Measurements from ENCODE around the gene MGAT4B.
"Not testable (repeated sequence)": the region's sequence is repeated elsewhere in the genome, so short reads cannot be mapped to it uniquely, and the experiment has no call there.

The MGAT4B gene

GRCh38 chr5:179795049-179795862 is 11.4 kb downstream of the MGAT4B start:
- DNase-seq (ENCODE audit: low spot score) = no peak

- DNase-seq (ENCODE audit: low spot score) = no peak
Observed at GRCh38 chr5:179794575-179794974, 12.1 kb downstream of the MGAT4B start.

GRCh38 chr5:179794171-179794570 is 12.5 kb downstream of the MGAT4B start:
- DNase-seq (ENCODE audit: low spot score) = no peak

GRCh38 chr5:179793468-179794139 is 13.1 kb downstream of the MGAT4B start, which contains the start of gene LTC4S:
Gene LTC4S (plus strand): TSS chr5:179793986. CDS start chr5:179794081, 95 bp downstream.
- DNase-seq (ENCODE audit: low spot score) = no peak

DNA sequence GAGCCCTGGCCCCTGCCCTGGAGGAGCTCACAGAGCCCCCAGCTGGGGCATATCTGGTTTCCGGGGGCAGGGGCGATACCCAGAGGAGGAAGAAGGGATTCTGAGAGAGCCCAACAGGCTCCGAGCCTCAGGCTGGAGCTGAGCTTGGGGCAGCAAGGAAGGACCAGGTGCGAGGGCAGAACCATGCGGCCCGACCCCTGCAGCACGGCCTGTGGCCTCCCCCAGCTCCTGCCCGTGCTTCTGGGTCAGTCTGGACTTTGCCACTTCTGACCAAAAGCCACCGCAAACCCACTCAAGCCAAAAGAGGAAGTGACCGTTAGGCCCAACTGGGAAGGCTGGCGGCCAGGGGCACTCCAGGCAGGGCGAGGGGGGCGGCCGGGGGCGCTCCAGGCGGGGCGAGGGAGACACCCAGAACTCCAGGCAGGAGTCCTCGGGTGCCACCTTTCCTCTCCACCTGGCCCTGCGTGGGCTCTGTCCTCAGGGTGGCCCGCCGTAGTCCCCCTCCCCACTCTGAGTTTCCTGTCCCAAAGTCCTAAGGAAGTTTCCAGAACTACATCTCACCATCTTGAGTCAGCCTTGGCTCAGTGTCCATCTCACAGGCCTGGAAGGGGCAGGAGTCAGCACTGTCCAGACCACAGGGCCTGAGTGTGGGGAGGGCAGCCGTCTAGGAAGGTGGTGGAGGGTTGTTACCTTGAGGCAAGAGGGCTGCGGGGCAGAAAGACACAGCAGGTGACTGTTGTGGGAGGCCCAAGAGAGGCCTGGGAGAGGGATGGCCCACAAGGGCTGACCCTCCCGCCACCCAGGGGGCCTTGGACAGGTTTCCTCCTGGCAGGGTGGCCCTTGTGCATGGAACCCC is 13.8 kb downstream of the MGAT4B start:
- no peak for DNase-seq (ENCODE audit: low spot score)

DNA sequence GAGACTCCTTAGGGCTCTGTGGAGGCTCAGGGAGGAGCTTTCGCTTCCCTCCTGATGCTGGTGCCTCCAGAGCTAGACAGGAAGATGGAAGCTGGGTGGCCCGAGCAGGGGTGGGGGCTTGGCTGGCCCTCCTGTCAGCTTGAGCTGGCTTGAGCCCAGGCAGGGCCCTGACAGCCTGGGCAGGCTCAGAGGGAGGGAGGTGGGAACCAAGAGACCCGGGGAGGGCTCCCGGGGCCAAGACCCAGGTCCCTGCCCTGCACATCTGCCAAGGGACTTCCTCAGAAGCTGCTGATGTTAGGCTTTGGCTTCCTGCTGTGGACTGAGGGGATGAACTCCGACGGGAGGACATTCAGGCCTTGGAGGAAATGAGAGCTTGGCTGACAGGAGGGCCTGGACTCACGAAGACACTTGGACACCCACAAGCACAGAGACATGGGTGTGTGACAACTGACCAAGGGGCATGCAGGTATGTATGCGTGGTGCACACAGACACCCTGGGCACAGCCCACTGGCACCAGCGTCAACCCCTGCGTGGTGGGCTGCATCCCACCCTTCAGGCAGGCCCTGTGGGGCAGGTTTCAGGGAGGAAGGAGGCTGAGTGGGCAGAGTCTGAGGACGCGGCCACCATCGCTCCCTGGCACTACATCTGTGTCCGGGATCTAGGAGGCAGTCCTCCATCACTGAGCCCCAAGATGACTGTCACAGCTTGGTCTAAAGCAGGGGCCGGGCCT is 14.6 kb downstream of the MGAT4B start:
- no peak for DNase-seq (ENCODE audit: low spot score)

- DNase-seq (ENCODE audit: low spot score) = not testable (repeated sequence)
Observed at GRCh38 chr5:179789278-179789677, 17.4 kb downstream of the MGAT4B start.

DNA sequence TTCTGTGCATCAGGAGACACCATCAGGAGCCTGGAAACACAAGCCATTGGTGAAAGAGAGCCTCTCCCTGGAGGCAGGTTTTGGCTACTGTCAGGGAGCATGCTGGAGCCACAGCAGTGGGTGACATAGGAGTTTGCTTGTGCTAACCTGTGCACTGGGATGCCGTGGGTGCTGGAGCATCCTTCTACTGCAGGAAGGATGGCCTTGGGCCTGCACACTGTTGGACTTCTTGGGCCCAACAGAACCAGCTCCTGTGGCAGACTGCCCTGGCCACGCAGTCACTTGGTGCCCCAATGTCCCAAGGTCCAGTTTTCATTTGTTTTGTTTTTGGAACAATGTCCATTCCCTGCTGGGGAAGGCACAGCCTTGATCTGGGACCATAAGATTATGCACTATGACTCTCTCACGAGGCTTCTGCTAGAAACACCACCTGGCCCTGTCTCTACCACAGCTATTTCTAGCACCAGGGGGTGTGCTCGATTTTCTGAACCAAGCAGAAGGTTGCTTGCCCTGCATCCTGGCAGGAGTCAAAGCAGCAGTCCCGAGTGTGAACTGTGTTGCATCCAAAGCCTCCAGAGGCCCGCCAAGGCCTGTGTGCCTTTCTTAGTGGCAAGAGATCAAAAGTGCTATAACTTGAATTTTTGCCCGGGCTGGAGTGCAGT is 18.3 kb downstream of the MGAT4B start:
- no peak for DNase-seq (ENCODE audit: low spot score)

DNA sequence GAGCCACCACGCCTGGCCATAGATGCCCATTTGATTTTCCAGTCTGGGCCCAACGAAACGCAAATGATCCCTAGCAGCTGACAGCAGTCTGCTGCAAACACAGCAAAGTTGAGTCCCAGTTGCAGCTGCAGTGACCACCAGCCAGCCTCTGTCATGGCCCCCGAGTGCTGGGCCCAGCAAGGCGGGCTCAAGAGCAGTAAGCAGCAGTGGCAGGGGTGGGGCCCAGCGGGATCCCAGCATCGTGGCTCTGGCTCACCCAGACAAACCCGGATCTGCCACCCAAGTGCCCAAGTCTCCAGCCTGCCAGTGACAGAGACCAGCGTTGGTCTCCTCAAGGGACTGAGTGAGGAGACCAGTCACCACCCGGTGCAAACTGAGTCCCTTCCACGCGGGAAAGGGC is 19.8 kb downstream of the MGAT4B start:
- DNase-seq (ENCODE audit: low spot score) = no peak

DNA sequence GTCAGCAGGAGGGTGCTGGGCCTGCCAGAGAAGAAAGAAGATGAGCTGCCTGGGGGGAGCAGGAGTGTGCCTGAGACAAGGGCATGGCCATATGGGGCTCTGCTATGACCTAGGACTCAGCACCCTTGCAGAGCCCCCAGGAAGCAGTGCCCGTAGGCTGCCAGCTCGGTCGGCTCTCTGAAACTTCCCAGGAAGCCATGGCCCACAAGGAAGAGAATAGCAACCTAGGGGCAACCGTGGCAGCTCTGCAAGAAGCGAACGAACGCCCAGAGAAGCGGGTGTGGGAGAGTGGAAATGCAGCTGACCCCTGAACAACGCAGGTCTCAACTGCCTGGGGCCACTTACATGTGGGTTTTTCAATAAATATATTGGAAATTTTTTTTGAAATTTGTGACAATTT is 23.5 kb downstream of the MGAT4B start:
- DNase-seq (ENCODE audit: low spot score) = no peak

GRCh38 chr5:179781846-179782245 is 24.8 kb downstream of the MGAT4B start:
- no peak for DNase-seq (ENCODE audit: low spot score)

- no peak for DNase-seq (ENCODE audit: low spot score)
Observed at GRCh38 chr5:179780362-179780761, 26.3 kb downstream of the MGAT4B start.

DNA sequence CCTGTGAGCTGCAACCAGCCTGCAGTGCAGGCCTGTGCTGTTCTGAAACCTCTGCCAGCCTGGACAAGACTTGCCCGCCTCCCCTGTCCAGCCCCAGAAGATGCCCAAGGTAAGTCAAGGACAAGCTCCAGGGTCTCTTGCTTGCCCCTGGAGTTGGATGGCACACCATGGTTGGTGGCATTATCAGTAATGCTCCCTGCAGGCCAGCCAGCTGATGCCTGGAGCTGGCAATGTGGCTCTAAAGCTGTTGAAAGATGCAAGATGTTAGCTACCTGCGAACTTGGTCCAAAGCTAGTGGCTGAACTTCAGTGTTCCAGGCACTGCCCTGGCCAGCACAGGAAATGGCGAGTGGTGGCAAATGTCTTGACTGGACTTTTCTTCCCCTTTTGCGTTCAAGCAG is 26.8 kb downstream of the MGAT4B start:
- no peak for DNase-seq (ENCODE audit: low spot score)

DNA sequence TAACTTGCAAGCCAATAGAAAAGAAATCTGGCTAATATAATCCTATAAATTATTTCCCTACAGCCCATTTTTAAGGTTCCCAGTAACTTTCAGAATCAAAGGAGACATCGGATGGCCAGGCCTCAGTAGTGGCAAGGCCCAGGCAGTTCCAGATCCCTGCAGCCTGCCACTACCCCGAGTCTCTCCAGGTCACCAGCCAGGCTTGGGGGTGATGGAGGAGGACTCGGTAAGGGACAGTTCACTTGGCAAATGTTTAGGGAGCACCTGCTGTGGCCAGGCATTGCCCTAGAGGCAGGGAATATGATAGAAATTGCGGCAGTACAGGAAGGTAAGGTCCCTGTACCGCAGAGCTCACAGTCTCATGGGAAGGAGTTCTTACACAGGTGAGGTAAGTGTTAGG is 28.1 kb downstream of the MGAT4B start:
- no peak for DNase-seq (ENCODE audit: low spot score)

DNA sequence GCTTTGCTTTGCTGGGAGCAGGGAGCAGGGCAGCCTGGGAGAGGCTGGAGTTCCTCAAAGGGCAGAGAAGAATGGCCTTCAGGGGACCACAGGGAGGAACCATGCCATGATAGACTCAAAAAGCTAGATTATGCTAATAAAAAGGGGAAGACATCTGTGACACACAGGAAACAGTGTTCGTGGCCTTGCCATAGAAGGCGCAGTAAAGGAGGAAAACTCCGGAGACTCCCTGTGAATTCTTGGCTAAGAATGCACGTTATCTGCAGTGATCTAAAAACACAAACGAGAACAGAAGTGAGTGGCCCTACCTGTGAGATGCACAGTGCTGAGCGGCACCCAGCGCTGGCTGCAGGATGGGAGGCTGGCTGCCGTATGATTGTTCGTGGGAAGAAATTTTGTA is 28.8 kb downstream of the MGAT4B start:
- DNase-seq (ENCODE audit: low spot score) = no peak

GRCh38 chr5:179777456-179777855 is 29.2 kb downstream of the MGAT4B start:
- DNase-seq (ENCODE audit: low spot score) = no peak

DNA sequence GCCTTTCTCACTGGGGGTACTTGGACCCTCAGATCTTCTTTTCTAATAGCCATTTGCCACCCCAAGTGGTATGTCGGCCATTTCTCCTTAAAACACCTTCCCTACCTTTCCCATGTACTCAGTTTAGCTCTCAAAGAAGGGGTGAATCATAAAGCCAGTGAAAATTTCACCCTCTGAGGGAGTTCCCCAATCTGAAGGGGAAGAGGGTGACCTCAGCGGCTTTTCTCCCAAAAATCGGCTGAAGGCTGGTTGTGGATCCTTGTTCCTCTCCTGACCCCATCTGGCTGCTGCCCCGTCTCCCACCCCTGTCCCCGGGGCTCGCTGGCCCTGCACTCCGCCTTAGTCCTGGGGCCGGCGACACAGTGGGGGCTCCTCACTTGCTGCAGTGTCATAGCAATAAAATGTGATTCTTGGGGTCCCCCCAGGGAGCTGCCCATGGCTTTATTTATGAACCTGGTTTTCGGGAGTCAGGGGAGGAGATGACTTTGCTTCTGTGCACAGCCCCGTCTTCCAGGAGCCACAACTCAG is 30.2 kb downstream of the MGAT4B start:
- no peak for DNase-seq (ENCODE audit: low spot score)

- no peak for DNase-seq (ENCODE audit: low spot score)
Observed at GRCh38 chr5:179774442-179774841, 32.2 kb downstream of the MGAT4B start.

GRCh38 chr5:179773686-179774040 is 33.0 kb downstream of the MGAT4B start:
- DNase-seq (ENCODE audit: low spot score) = no peak

- no peak for DNase-seq (ENCODE audit: low spot score)
Observed at GRCh38 chr5:179772351-179772750, 34.3 kb downstream of the MGAT4B start.

GRCh38 chr5:179771311-179771895 is 35.3 kb downstream of the MGAT4B start:
- DNase-seq (ENCODE audit: low spot score) = no peak
